Fibroblast of the aortic adventitia (primary cell): ENCODE results near the gene AP2S1. TPM values are rescaled to one million over a fixed set of nuclear protein-coding genes. Genes with fewer than 3 reads are reported as not detected.
"Not testable (repeated sequence)": the region's sequence is repeated elsewhere in the genome, so short reads cannot be mapped to it uniquely, and the experiment has no call there.

ENCODE experiments used
- DNase-seq: peaks from one replicate; pipeline ENCODE4 v3.0.0-alpha.2; 2010; ENCODE audit warnings: low read depth
- H3K4me3 ChIP-seq: 2 replicates; pipeline ENCODE4 v1.5.1; 2011; ENCODE audit warnings: low read depth, mild to moderate bottlenecking, control low read depth, low read length, moderate library complexity
- CTCF ChIP-seq: IDR thresholded peaks from 2 replicates; pipeline ENCODE4 v1.5.1; 2011; ENCODE audit warnings: mild to moderate bottlenecking, low read length, control low read depth, inconsistent platforms; ENCODE audit not compliant: insufficient read depth
- total RNA-seq: library from RNA; depleted of rRNA; stranded (reverse); fragments of >200 nt; gene quantifications from 2 replicates; pipeline ENCODE4 v1.2.3, GENCODE V29; 2012; ENCODE audit warnings: low replicate concordance

AP2S1 gene
- total RNA-seq, 1 donor = 113 TPM

DNA sequence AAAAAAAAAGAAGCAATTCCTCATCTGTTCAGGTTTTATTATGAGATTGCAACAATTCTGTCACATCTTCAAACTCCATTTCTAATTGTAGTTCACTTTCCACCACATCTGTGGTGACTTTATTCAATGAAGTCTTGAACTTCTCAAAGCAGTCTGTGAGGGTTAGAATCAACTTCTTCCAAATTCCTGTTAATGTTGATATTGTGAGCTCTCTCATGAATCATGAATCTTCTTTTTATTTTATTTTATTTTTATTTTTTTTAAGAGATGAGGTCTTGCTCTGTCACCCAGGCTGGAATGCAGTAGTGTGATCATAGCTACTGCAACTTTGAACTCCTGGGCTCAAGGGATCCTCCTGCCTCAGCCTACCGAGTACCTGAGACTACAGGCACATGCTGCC, 29.8 kb upstream of the AP2S1 start:
- no peak overlapping the region for H3K4me3 ChIP-seq
- no peak for TF ChIP-seq CTCF
- no peak for DNase-seq

- DNase-seq = peak; percentile 86
- H3K4me3 ChIP-seq = no peak overlapping the region
- TF ChIP-seq CTCF = no peak
These were observed 28.1 kb upstream of the AP2S1 start for GRCh38 chr19:46878613-46879375.

DNA sequence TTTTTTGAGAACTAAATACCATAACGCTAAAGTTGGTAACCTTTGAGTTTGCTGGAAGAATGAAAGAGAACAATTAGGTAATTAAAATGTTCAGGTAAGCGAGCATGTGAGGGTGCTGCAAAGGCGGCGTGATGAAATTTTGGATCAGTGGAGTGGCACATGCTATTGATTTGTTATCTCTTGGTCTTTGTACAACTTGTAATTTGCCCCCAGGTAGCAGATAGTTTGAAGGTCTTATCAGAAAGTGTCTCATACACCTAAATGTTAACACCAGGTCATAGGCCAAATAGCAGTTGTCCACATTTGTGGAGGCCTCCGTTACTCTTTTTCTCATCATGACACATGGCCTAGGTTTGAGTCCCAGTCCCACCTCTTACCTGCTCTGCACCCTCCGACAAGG, 25.0 kb upstream of the AP2S1 start:
- DNase-seq = no peak
- H3K4me3 ChIP-seq = no peak overlapping the region
- TF ChIP-seq CTCF = no peak

GRCh38 chr19:46875234-46875633, 24.6 kb upstream of the AP2S1 start:
- no peak overlapping the region for H3K4me3 ChIP-seq
- no peak for DNase-seq
- no peak for TF ChIP-seq CTCF

DNA sequence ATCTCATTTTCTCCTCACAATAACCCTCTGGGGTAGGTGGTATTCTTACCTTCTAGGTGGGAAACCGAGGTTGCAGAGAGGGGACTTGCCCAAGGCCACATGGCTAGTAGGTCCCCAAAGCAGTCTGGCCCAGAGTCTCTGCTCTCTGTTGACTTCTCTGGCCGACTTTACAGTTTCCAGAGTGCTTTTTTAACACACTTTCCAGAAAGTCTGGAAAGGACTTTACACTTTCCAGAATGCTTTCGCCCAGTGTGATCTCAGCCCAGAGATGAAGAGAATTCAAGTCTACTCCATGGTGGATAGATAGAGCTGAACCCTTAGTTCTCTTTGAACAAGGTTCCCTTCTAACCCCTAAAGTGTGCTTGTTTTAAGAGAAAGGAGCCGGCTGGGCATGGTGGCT, 22.3 kb upstream of the AP2S1 start:
- no peak overlapping the region for H3K4me3 ChIP-seq
- no peak for TF ChIP-seq CTCF
- DNase-seq = no peak

DNA sequence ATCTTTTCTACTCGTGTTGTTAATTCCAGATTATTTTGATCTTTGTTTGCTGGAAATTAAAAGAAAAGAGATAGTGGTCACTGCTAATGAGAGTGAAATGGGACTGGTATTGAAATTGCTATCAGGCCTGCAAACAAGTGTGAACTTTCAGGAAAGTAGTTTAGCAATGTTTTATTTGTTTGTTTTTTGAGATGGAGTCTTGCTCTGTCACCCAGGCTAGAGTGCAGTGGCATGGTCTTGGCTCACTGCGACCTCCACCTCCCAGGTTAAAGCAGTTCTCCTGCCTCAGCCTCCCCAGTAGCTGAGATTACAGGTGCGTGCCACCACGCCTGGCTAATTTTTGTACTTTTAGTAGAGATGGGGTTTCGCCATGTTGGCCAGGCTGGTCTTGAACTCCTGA, 20.5 kb upstream of the AP2S1 start:
- DNase-seq, H3K4me3 ChIP-seq: not testable (repeated sequence)

- no peak for TF ChIP-seq CTCF
- H3K4me3 ChIP-seq = no peak overlapping the region
- DNase-seq = no peak
These were observed 17.6 kb upstream of the AP2S1 start for GRCh38 chr19:46868025-46868802.
